SU-DHL-6 (cell line): ENCODE data around the gene PARL.

ENCODE experiments used
- CTCF ChIP-seq: fragments of 200-600 bp; sonication (generic); IDR thresholded peaks from one replicate; pipeline ENCODE4 v1.5.1; 2017; ENCODE audit warnings: antibody characterized with exemption, mild to moderate bottlenecking, low read length, moderate library complexity; ENCODE audit not compliant: insufficient read depth, poor library complexity, severe bottlenecking
- EZH2phosphoT487 ChIP-seq: fragments of 200-600 bp; sonication (generic), shearing (Covaris generic); conservative IDR thresholded peaks from 2 replicates; pipeline ENCODE4 v1.6.1; 2018; ENCODE audit warnings: mild to moderate bottlenecking, antibody characterized with exemption, low read length, moderate library complexity, mixed read lengths

DNA sequence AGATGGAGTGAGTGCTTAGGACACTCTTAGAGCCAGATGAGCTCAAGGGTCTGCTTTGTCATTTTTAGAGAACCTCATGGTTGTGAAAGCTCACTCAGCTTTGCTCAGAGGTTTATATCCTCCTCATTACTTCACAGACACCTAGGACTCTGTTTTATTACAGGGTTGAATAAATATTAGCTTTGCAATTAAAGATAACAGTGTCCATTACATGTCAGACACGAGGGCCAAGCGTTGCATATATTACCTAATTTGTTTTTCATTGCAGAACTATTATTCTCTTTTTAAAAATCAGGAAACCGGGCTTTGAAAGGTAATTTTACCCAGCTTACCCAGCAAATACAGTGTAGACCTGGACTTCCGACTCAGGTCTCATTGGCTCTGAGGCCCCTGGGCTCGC lies 75.4 kb downstream of the PARL start:
- no peak for TF ChIP-seq CTCF
- TF ChIP-seq EZH2phosphoT487: no peak
